NCI-H1092 treated with DMSO at 0.1 percent for 48 hours (cell line): ENCODE data around the gene PLK2.

Experiments
- DNase-seq: peaks from one replicate; lab custom pipeline; 2025; lab: John Stamatoyannopoulos, UW

PLK2 gene

DNA sequence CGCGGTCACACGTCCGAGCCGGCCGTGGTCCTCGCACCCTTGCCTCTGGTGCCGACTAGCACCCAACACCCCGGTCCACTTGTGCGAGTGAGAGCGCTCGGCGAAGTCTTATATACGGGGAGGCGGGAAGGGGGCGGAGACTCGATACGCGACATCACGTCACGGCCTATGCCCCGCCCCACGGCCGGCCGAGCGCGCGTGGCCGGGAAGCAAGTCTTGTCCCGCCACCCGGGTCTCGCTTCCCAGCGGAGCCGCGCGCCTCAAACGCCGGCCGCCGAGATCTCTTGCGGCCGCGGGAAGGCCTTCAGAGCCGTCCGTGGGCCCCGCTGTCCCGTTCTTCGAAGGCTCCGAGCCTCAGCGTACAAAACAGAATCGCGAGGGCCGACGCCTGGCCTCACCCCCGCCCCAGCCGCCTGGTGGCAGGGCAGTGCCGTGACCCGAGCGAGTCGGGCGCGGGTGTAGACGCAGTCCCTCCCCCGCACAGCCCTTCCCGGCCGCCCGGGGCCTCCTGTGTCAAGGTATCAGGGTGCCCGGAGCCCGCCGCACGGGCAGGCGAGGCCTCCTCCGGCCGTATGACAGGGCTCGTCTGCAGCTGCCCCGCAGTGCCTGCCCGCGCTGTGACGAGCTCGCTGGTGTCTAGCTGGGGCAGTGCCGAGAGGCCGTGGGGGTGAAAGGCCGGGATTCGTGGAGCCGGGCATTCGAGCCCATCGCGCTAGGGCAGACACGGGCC lies at the start of gene PLK2:
Gene PLK2, minus strand, starts transcription at position 85 of the 730 bp plus-strand sequence. CDS start 127 bp downstream, outside the sequence.
- peak; percentile 26 for DNase-seq

GRCh38 chr5:58507715-58508114 lies 47.8 kb upstream of the PLK2 start:
- DNase-seq = no peak

DNA sequence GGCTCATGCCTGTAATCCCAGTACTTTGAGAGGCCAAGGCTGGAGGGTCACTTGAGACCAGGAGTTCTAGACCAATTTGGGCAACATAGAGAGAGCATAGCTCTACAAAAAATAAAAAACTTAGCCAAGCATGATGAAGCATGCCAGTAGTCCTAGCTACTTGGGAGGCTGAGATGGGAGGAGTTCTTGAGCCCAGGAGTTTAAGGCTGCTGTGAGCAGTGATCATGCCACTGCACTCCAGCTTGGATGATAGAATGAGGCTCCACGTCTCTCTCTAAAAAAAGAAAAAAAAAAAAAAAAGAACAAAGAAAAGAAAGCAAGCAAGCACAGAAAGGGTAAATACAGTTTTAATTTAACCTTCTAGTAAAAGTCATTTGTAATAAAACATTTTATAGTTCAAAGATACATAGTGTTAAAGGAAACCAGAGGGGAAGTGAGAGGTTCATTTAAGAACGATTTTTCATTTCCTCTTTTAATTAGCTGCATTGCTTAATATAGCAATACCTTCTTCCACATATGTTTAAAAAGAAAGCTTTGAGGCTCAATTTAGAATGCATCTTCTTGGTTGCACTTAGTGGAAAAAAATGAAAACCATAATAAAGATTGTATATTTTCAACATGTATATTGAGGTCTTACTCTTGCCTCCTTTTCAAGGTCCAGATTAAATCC lies 46.2 kb upstream of the PLK2 start:
- no peak for DNase-seq

- no peak for DNase-seq
These were observed 45.6 kb upstream of the PLK2 start for GRCh38 chr5:58505502-58505901.

DNA sequence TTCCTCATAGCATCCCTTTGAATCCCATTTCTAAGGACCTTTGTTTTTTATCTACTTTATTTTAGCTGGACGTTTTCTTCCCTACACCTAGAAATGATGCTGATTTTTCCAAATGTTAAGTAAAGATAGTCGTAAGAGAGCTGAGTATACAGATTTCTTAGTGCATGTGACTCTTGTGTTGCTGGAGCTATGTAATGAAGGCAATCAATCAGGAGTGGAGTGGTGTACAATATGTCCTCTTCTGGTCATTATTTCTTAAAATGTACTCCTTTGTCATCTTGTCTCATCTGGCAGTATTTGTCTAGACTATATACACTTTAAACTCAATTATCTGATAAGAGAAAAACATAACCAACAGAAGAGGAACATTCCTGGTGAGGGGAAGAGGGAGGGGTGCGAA lies 44.9 kb upstream of the PLK2 start:
- DNase-seq = no peak

DNA sequence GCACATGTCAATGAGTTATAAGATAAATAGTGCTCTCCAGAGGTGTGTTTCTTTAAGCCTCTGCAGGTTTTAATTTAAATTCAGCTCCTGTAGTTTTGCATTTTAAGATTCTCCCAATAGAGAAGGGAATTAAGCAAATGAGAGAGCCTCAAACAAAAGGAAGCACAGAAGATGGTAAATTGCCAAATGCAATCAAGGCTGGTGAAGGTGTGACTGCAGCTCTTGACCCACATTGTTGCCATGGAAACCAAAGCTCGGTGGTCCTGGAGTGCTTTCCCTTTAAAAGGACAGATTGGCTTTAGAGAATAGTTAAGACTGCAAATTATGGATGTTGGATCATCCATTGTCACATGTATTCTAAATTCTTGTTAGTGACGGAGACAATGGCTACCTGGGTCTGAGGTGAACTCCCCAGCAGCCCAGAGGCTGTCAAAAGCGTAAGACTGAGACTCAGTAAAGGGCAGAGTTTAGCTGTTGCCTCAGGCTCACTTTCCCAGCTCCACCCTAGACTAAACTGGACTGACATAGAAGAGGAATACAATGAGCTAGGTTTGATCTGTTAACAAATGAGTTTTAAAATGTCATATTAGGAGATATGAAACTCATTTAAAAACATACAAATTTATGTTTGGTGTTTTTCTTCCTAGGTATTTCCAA lies 43.6 kb upstream of the PLK2 start:
- DNase-seq = peak; percentile 9

DNA sequence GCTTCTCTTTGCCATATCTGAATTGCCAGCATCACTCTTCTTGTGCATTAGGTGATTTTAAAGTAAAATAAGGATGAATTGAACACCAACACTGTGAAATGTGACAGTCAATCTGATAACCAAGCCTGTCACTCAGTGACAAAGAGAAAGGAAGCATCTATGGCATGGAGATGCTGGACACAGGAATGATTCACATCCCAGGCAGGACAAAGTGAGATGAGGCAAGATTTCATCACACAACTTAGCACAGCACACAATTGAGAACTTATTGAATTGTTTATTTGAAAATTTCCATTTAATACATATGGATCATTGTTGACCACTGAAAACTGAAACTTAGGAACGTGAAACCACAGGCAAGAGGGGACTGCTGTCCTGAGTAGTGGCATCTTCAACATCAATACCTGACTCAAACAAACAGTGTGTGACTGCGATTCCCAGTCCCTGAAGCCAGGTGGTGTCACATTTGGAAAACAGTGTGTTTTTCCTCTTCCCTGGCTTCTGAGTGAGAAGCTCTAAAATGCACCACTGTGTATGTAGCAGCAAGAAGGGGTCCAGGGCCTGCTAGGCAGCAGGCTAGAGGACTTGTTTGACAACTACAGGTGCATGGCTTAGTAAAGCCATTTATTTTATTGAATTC lies 42.0 kb upstream of the PLK2 start:
- no peak for DNase-seq

DNA sequence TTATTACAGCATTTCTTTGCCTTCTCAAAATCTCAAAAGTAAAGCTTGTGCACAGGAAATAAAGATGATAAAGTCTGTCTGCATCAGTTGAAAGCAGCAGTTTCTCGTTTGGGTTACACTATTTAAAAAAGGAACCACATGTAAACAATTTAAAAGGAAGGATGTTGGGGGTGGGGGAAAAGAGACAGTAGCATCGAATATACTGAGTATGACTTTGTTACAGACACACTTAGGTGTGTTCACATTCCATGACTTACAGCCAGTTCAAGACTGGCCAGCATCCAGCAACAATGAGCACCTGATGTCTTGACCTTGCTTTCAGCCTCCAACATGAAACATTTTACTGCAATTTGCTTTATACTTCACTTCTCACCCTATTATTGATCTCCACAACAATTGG lies 40.1 kb upstream of the PLK2 start:
- no peak for DNase-seq

DNA sequence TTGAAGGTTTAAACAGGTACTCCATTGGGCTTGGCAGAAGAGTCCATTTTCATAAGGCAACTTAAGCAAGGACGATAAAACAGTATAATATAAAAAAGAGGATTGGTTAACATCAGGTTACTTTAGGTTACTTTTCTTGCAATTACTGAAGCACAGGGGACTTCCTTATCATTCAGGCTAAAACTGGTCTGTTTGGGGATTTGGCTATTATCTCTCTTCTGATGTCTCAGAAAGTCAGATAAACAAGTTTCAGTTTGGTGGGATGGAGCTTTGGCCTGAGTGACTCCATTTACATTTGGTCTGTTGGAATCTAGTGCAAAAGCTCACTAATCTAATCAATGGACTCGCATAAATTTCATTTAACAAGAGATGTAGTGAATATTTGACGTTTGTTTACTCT lies 39.3 kb upstream of the PLK2 start:
- DNase-seq = no peak

- DNase-seq = peak; percentile 5
These were observed 38.6 kb upstream of the PLK2 start for GRCh38 chr5:58498340-58498942.

- DNase-seq = no peak
These were observed 38.0 kb upstream of the PLK2 start for GRCh38 chr5:58497921-58498320.

DNA sequence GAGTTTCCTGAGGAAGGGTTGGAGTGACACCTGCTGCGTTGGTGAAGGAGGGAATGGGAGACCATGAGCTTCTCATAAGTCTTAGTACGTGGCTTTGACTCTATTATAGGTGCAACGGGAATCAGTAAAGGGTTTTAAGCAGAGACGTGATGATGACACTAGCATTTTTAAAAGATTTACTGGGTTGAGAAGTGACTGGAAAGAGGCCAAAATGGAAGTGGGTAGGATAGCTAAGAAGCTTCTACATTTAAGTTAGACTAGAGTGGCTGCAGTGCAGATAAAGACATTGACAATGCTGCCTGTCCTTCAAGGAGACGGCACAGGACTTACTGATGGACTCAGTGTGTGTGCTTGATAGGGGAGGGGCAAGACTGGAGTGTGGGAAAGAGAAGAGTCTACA lies 37.5 kb upstream of the PLK2 start:
- no peak for DNase-seq

DNA sequence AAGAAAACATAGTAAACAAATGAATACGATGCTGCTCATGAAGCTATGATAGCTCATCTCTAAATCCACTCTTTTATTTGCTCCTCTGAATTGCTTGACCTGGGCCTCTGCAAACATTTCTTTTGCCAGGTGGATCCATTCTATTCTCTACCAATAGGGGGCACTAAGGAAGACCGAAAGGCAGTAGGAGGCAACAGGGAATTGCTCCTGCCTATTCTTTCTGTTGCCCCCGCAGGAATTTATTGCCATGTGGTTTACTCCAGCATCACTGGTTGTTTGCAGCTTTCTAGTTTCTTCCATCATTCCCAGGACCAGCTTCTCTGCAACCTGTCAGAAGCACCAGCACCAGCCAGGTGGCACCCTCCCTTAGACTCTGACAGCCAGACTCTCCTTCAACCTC lies 36.6 kb upstream of the PLK2 start:
- DNase-seq = no peak

GRCh38 chr5:58493141-58493540 lies 33.3 kb upstream of the PLK2 start:
- no peak for DNase-seq

DNA sequence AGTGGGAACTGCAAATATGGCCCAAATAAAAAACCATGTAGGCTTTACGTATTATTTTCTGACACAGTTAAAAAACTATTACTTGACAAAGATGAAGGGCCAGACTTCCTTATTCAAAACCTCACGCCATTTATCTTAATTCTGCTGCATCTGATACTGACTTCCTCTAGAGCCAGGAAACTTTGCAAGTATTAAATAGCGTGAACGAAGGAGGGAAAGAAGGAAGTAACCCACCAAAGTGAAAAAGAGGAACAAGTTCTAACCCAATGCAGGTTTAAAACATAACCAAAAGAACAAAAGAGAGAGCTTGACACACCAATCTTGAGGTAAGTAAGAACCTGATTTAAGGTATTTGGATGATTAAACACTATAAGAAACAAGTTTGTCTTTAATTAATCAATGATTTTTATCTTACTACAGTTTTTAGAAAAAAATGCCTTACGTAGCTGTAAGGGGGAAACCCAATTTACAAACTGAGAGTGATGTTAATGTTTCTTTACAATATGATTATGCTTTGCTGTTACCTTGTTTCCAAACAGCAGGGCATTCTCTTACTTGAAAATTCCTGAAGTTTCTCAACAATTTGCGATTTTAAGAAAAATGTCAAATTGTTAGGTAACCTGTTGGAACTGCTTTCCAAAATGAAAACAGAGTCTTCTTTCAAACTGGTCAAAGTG lies 31.5 kb upstream of the PLK2 start, which contains the start of gene GAPT:
Gene GAPT, plus strand, starts transcription at position 220 of the 677 bp plus-strand sequence. CDS start 3,102 bp downstream, outside the sequence.
- no peak for DNase-seq

GRCh38 chr5:58490402-58491050 lies 30.6 kb upstream of the PLK2 start:
- DNase-seq = no peak

- DNase-seq = no peak
These were observed 26.4 kb upstream of the PLK2 start for GRCh38 chr5:58486290-58486689.

DNA sequence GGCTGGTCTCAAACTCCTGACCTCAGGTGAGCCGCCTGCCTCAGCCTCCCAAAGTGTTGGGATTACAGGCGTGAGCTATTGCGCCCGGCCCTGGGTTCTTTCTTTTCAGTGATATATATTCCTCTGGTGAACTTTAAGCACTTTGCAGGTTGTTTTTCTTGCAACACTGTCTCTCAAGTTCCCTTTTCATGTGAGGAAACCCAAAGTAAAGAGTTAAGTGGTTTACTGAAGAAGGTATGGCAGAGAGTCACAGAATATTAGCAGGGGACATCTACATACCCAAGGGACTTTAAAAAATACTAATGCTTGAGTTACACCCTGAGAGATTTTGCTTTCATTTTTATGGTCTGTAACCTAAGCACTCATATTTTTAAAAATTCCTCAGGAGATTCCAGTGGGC lies 24.6 kb upstream of the PLK2 start:
- no peak for DNase-seq

DNA sequence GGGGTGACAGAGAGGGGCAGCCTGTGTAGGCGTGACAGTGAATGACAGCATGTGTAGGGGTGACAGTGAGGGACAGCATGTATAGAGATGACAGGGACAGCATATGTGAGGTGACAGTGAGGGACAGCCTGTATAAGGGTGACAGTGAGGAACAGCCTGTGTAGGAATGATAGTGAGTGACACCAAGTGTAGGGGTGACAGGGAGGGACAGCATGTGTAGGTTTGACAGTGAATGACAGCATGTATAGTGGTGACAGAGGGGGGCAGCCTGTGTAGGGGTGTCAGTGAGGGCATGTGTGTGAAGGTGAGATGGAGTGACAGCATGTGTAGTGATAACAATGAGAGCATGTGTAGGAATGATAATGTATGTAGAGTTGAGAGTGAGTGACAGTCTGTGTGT lies 22.6 kb upstream of the PLK2 start:
- DNase-seq = no peak

DNA sequence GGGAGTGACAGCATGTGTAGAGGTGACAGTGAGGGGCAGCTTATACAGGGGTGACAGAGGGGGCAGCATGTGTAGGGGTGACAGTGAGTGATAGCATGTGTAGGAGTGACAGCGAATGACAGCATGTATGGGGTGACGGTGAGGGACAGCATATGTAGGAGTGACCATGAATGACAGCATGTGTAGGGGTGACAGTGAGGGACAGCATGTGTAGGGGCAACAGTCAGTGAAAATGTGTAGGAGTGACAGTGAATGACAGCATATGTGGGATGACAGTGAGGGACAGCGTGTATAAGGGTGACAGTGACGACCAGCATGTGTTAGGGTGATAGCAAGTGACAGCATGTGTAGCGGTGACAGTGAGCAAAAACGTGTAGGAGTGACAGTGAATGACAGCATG lies 21.9 kb upstream of the PLK2 start:
- no peak for DNase-seq

- no peak for DNase-seq
These were observed 21.3 kb upstream of the PLK2 start for GRCh38 chr5:58481066-58481676.
